ENCODE measurements around the gene RASGRF1. TPM values are rescaled to one million over a fixed set of nuclear protein-coding genes. Genes with fewer than 3 reads are reported as not detected.

The RASGRF1 gene
- total RNA-seq, 1 experiment from 2014 or later = 0.59 TPM

- in situ Hi-C loops (cut with HindIII; ENCODE audit: low pct_unique_long_range_greater_than_20kb, low sequenced_read_pairs) = no loop called here
- BruUV-seq (replicated peaks) = no TSS peak
Measured at GRCh38 chr15:78943692-78944091, 146.9 kb downstream of the RASGRF1 start.

GRCh38 chr15:78942741-78943140 lies 147.8 kb downstream of the RASGRF1 start:
- ChIA-PET POLR2A (no interaction called here), CTCF (no interaction called here)
- H3K36me3 ChIP-seq (ENCODE audit: control insufficient read depth, insufficient read depth, low read length) = no peaks in the 10 kb centered on the region
- H3K27ac ChIP-seq (ENCODE audit: low read length) = peak overlapping the region; percentile 60
- intact Hi-C loops (cut with micrococcal nuclease; ENCODE audit: unreplicated experiment) (no loop called here), in situ Hi-C loops (cut with HindIII; ENCODE audit: low pct_unique_long_range_greater_than_20kb, low sequenced_read_pairs) (no loop called here)
- H3K27me3 ChIP-seq (ENCODE audit: control insufficient read depth, insufficient read depth, low read length) = no peaks in the 10 kb centered on the region
- TSS peak; percentile 44 for BruUV-seq (replicated peaks)
- H3K9me3 ChIP-seq (ENCODE audit: control insufficient read depth, insufficient read depth, low read depth, low read length) = no peaks in the 10 kb centered on the region
- no peak for DNase-seq (ENCODE audit: low read depth, low spot score)
- ATAC-seq = no peak
- TF ChIP-seq CTCF (IDR thresholded peaks at IDR 0.05) (no peak), TCF7L2 (IDR thresholded peaks at IDR 0.05; ENCODE audit: low read depth, low read length) (no peak), REST (IDR thresholded peaks at IDR 0.05; ENCODE audit: insufficient read depth in 1 of 2, low read depth in 2 of 2, low read length in 1 of 2) (no peak), POLR2AphosphoS5 (IDR thresholded peaks at IDR 0.05; ENCODE audit: low read depth, low read length) (no peak), SIN3A (IDR thresholded peaks at IDR 0.05; ENCODE audit: borderline replicate concordance, insufficient read depth, low read depth, low read length) (no peak)
- H3K4me1 ChIP-seq (ENCODE audit: control insufficient read depth, insufficient read depth, low read length) = peaks cover 20% of the 10 kb centered on the region; the same call in 1 of the 2 replicates
- peak overlapping the region in 1 of 2 experiments; percentile 4; a peak in 1 of 4 replicates for H3K4me3 ChIP-seq (ENCODE audit: low read depth in 2 of 2, low read length in 2 of 2)

More at GRCh38 chr15:78943692-78944091, 146.9 kb downstream of the RASGRF1 start:
- ChIA-PET CTCF (no interaction called here), POLR2A (no interaction called here)
- peaks cover 25% of the 10 kb centered on the region; the same call in 1 of the 2 replicates for H3K4me1 ChIP-seq (ENCODE audit: control insufficient read depth, insufficient read depth, low read length)
- peak overlapping the region; percentile 84 for H3K27ac ChIP-seq (ENCODE audit: low read length)
- DNase-seq (ENCODE audit: low read depth, low spot score) (no peak), ATAC-seq (peak; percentile 5; the same call in 1 of the 2 replicates)
- intact Hi-C loops (cut with micrococcal nuclease; ENCODE audit: unreplicated experiment) = no loop called here
- TF ChIP-seq TCF7L2 (IDR thresholded peaks at IDR 0.05; ENCODE audit: low read depth, low read length) = no peak
- TF ChIP-seq CTCF (IDR thresholded peaks at IDR 0.05) = no peak
- no peak for TF ChIP-seq POLR2AphosphoS5 (IDR thresholded peaks at IDR 0.05; ENCODE audit: low read depth, low read length)
- TF ChIP-seq SIN3A (IDR thresholded peaks at IDR 0.05; ENCODE audit: borderline replicate concordance, insufficient read depth, low read depth, low read length) = no peak
- no peak for TF ChIP-seq REST (IDR thresholded peaks at IDR 0.05; ENCODE audit: insufficient read depth in 1 of 2, low read depth in 2 of 2, low read length in 1 of 2)
- H3K9me3 ChIP-seq (ENCODE audit: control insufficient read depth, insufficient read depth, low read depth, low read length) = no peaks in the 10 kb centered on the region
- no peaks in the 10 kb centered on the region for H3K27me3 ChIP-seq (ENCODE audit: control insufficient read depth, insufficient read depth, low read length)
- H3K4me3 ChIP-seq (ENCODE audit: low read depth in 2 of 2, low read length in 2 of 2) = peak overlapping the region; percentile 72 to 80
- H3K36me3 ChIP-seq (ENCODE audit: control insufficient read depth, insufficient read depth, low read length) = no peaks in the 10 kb centered on the region

Data from Panc1 (cell line).